Measurements from ENCODE around the gene WASL.
A peak's percentile ranks its signal among the peaks of the same experiment; 100 is the strongest.
"Not testable (repeated sequence)": the region's sequence is repeated elsewhere in the genome, so short reads cannot be mapped to it uniquely, and the experiment has no call there.

The WASL gene

GRCh38 chr7:123635551-123636359 lies 113.0 kb downstream of the WASL start:
- TF ChIP-seq CTCF (IDR thresholded peaks at IDR 0.05; ENCODE audit: low read depth, low read length, missing control alignments): peak; percentile 72
- no peak overlapping the region for H3K4me3 ChIP-seq (ENCODE audit: low read depth, low read length)
- DNase-seq (ENCODE audit: low read depth): peak; percentile 28
- in situ Hi-C loops (cut with HindIII; ENCODE audit: low sequenced_read_pairs): no loop called here

- in situ Hi-C loops (cut with HindIII; ENCODE audit: low sequenced_read_pairs); H3K4me3 ChIP-seq (ENCODE audit: low read depth, low read length): not testable (repeated sequence)
These were observed 114.7 kb downstream of the WASL start for GRCh38 chr7:123634011-123634573.

GRCh38 chr7:123633553-123633952 lies 115.2 kb downstream of the WASL start:
- peak; percentile 60 for DNase-seq (ENCODE audit: low read depth)
- in situ Hi-C loops (cut with HindIII; ENCODE audit: low sequenced_read_pairs): no loop called here
- no peak overlapping the region for H3K4me3 ChIP-seq (ENCODE audit: low read depth, low read length)
- TF ChIP-seq CTCF (IDR thresholded peaks at IDR 0.05; ENCODE audit: low read depth, low read length, missing control alignments): no peak

More at GRCh38 chr7:123634011-123634573, 114.7 kb downstream of the WASL start:
- not testable (repeated sequence) for DNase-seq (ENCODE audit: low read depth)

DNA sequence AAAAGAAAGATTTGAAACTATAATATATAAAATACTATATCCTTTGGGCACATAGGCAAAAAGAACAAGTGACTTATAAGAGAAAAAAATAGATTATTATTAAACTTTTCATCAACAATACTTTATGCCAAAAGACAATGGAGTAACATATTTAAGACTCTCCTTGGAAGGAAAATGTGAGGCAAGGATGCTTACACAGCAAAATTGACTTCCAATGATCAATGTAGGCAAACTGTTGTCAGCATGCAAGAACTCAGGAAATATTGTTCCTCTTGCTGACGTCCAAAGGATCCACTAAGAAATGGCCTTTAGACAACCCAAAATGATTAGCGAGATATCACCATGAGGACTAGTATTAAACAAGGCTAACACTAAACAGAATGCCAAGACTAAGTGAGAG lies 116.0 kb downstream of the WASL start:
- no peak for TF ChIP-seq CTCF (IDR thresholded peaks at IDR 0.05; ENCODE audit: low read depth, low read length, missing control alignments)
- no peak for DNase-seq (ENCODE audit: low read depth)
- H3K4me3 ChIP-seq (ENCODE audit: low read depth, low read length): no peak overlapping the region
- in situ Hi-C loops (cut with HindIII; ENCODE audit: low sequenced_read_pairs): no loop called here
